OCI-LY1 (cell line): Measurements from ENCODE around the gene KRTAP5-3.

Experiments
- H2AFZ ChIP-seq: fragments of 200-600 bp; sonication (generic), shearing (Covaris generic); 2 replicates; pipeline ENCODE4 v1.6.0; 2014; ENCODE audit warnings: antibody characterized with exemption, mild to moderate bottlenecking, low read length
- H3F3A ChIP-seq: fragments of 200-600 bp; sonication (generic), shearing (Covaris generic); 2 replicates; pipeline ENCODE4 v1.6.0; 2014; ENCODE audit warnings: mild to moderate bottlenecking, antibody characterized with exemption, low read length, moderate library complexity; ENCODE audit not compliant: insufficient read depth
- H3K27ac ChIP-seq: fragments of 200-600 bp; sonication (generic); 2 replicates; pipeline ENCODE4 v1.5.1; 2014; ENCODE audit warnings: low read length, mixed run types, mild to moderate bottlenecking, low read depth; ENCODE audit not compliant: poor library complexity, severe bottlenecking
- H3K27me3 ChIP-seq: fragments of 200-600 bp; sonication (generic); 2 replicates; pipeline ENCODE4 v1.6.0; 2014; ENCODE audit warnings: antibody characterized with exemption, mild to moderate bottlenecking, low read length, moderate library complexity; ENCODE audit not compliant: insufficient read depth
- H3K36me3 ChIP-seq: fragments of 200-600 bp; sonication (generic); 2 replicates; pipeline ENCODE4 v1.6.1; 2014; ENCODE audit warnings: mild to moderate bottlenecking, antibody characterized with exemption, low read length, moderate library complexity, mixed read lengths; ENCODE audit not compliant: insufficient read depth
- H3K4me1 ChIP-seq: fragments of 200-600 bp; sonication (generic); 2 replicates; pipeline ENCODE4 v1.5.1; 2014; ENCODE audit warnings: mild to moderate bottlenecking, low read length, moderate library complexity; ENCODE audit not compliant: insufficient read depth, severe bottlenecking
- H3K4me2 ChIP-seq: fragments of 200-600 bp; sonication (generic), shearing (Covaris generic); 2 replicates; pipeline ENCODE4 v1.6.1; 2014; ENCODE audit warnings: low read length
- H3K4me3 ChIP-seq: fragments of 200-600 bp; sonication (generic); 2 replicates; pipeline ENCODE4 v1.5.1; 2014; ENCODE audit warnings: low read length, low read depth, mild to moderate bottlenecking, mixed read lengths; ENCODE audit not compliant: poor library complexity, severe bottlenecking
- H3K79me2 ChIP-seq: fragments of 200-600 bp; shearing (Covaris generic); 2 replicates; pipeline ENCODE4 v1.6.1; 2016; ENCODE audit warnings: mixed run types, low read length, mixed read lengths; ENCODE audit not compliant: insufficient read depth
- H3K9ac ChIP-seq: fragments of 200-600 bp; sonication (generic), shearing (Covaris generic); 2 replicates; pipeline ENCODE4 v1.6.1; 2014; ENCODE audit warnings: mild to moderate bottlenecking, low read length, mixed read lengths
- H3K9me2 ChIP-seq: fragments of 200-600 bp; sonication (generic), shearing (Covaris generic); 2 replicates; pipeline ENCODE4 v1.6.1; 2014; ENCODE audit warnings: low read depth, mild to moderate bottlenecking, low read length, mixed read lengths
- H3K9me3 ChIP-seq: fragments of 200-600 bp; shearing (Covaris generic); 2 replicates; pipeline ENCODE4 v1.6.1; 2014; ENCODE audit warnings: low read length, mixed read lengths
- H4K20me1 ChIP-seq: fragments of 200-600 bp; sonication (generic), shearing (Covaris generic); 2 replicates; pipeline ENCODE4 v1.6.0; 2016; ENCODE audit warnings: mild to moderate bottlenecking, low read length; ENCODE audit not compliant: insufficient read depth
- EZH2 ChIP-seq: fragments of 200-600 bp; sonication (generic), shearing (Covaris generic); IDR thresholded peaks from 2 replicates; pipeline ENCODE4 v1.8.0; 2017; ENCODE audit warnings: borderline replicate concordance, mixed run types, mild to moderate bottlenecking, antibody characterized with exemption, low read length, moderate library complexity, mixed read lengths
- TF ChIP-seq, protein P1 (sequence below): fragments of 200-600 bp; sonication (generic), shearing (Covaris generic); IDR thresholded peaks from 2 replicates; pipeline ENCODE4 v1.5.1; 2017; ENCODE audit warnings: mild to moderate bottlenecking, antibody characterized with exemption, low read length, moderate library complexity, mixed read lengths

KRTAP5-3 gene

DNA sequence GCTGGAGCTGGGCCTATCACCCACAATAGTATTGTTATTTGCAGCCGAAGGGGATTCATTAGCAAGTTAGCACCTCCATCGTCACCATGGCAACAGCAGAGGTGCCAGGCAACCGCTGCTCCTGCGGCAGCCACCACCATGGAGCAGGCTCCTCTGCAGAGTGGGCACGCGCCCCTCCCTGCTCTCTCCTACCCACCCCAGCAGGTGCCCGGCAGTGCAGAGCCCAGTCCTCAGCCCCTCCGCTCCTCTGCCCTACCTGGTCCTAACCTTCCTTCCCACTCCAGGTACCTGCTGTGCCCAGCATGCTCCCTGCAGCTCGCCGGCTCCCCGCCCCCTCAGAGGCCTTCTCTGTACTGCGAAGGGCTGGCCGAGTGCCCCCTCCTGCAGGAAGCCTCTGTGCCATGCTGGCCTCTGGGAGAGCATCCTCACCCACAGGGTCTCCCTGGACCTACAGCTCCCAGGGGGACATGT, 39.8 kb downstream of the KRTAP5-3 start:
- no peaks in the 10 kb centered on the region for H3K4me1 ChIP-seq
- H3K79me2 ChIP-seq = no peaks in the 10 kb centered on the region
- H3K9ac ChIP-seq = no peak overlapping the region
- no peaks in the 10 kb centered on the region for H3F3A ChIP-seq
- no peaks in the 10 kb centered on the region for H4K20me1 ChIP-seq
- H3K9me2 ChIP-seq = no peaks in the 10 kb centered on the region
- H3K27ac ChIP-seq = no peak overlapping the region
- no peak overlapping the region for H3K4me2 ChIP-seq
- H3K9me3 ChIP-seq = no peaks in the 10 kb centered on the region
- H3K36me3 ChIP-seq = no peaks in the 10 kb centered on the region
- H3K27me3 ChIP-seq = peaks cover 13% of the 10 kb centered on the region; the same call in 1 of the 2 replicates
- no peak overlapping the region for H3K4me3 ChIP-seq
- no peak overlapping the region for H2AFZ ChIP-seq
- TF ChIP-seq, protein P1, sequence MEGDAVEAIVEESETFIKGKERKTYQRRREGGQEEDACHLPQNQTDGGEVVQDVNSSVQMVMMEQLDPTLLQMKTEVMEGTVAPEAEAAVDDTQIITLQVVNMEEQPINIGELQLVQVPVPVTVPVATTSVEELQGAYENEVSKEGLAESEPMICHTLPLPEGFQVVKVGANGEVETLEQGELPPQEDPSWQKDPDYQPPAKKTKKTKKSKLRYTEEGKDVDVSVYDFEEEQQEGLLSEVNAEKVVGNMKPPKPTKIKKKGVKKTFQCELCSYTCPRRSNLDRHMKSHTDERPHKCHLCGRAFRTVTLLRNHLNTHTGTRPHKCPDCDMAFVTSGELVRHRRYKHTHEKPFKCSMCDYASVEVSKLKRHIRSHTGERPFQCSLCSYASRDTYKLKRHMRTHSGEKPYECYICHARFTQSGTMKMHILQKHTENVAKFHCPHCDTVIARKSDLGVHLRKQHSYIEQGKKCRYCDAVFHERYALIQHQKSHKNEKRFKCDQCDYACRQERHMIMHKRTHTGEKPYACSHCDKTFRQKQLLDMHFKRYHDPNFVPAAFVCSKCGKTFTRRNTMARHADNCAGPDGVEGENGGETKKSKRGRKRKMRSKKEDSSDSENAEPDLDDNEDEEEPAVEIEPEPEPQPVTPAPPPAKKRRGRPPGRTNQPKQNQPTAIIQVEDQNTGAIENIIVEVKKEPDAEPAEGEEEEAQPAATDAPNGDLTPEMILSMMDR = no peak
- no peak for TF ChIP-seq EZH2

DNA sequence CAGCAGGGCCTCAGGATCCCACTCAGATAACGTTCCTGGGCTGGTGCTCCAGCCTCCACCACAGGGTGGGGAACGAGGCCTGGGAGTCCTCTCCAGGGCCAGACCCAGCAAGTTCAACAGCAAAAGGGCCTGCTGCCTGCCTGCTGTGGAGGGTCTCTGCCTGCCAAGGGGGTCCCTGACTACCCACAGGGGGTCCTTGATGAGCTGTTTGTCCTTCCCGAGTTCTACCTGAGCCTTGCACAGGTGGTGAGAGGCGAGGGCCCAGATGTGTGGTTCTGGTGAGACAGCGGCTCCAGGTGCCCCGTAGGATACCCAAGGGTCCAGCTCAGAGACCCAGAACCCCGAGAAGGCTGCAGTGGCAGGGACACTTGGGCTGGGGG, 40.6 kb downstream of the KRTAP5-3 start:
- no peak overlapping the region for H3K4me3 ChIP-seq
- no peak overlapping the region for H3K4me2 ChIP-seq
- H3K9me3 ChIP-seq = no peaks in the 10 kb centered on the region
- no peaks in the 10 kb centered on the region for H3K36me3 ChIP-seq
- H3K9ac ChIP-seq = no peak overlapping the region
- no peaks in the 10 kb centered on the region for H4K20me1 ChIP-seq
- H3K4me1 ChIP-seq = no peaks in the 10 kb centered on the region
- H3K27ac ChIP-seq = no peak overlapping the region
- no peaks in the 10 kb centered on the region for H3K9me2 ChIP-seq
- H3F3A ChIP-seq = no peaks in the 10 kb centered on the region
- no peaks in the 10 kb centered on the region for H3K79me2 ChIP-seq
- TF ChIP-seq, protein P1 = no peak
- TF ChIP-seq EZH2 = no peak
- H2AFZ ChIP-seq = no peak overlapping the region
- H3K27me3 ChIP-seq = peaks cover 13% of the 10 kb centered on the region; the same call in 1 of the 2 replicates

DNA sequence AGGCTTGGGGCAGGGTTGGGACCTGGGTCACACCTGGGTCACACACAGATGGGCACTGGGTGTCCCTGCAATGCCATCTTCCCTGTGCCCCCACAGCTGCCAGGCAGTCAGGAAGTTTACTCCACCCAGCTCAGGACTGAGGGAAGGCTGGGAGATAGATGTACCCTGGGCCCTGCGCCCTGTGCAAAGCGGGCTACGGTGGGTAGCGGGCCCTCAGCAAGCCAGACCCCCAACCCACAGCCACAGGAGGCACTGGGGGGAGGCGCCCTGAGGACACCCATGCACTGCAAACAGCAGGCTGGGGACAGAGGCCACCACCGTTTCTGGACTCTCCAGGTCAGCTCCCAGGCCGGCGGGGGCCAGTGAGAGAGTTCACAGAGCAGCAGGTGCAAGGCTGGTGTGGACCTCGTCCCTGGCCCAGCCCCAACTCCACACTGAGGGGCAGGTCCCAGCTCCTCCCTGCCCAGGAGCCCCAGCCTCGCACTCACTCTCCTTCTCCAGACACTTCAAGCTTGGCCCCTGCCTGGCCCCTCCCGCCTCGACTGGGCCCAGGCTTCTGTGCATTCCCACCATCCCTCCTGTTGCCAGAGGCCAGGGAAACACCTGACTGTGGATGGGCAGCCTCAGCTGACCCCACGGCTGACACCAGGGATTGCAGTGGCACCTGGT, 41.1 kb downstream of the KRTAP5-3 start:
- no peaks in the 10 kb centered on the region for H3K9me3 ChIP-seq
- no peaks in the 10 kb centered on the region for H4K20me1 ChIP-seq
- peaks cover 13% of the 10 kb centered on the region; the same call in 1 of the 2 replicates for H3K27me3 ChIP-seq
- no peak overlapping the region for H2AFZ ChIP-seq
- H3K79me2 ChIP-seq = no peaks in the 10 kb centered on the region
- H3K27ac ChIP-seq = no peak overlapping the region
- no peak for TF ChIP-seq EZH2
- TF ChIP-seq, protein P1 = no peak
- no peak overlapping the region for H3K4me3 ChIP-seq
- H3K36me3 ChIP-seq = no peaks in the 10 kb centered on the region
- H3K9ac ChIP-seq = no peak overlapping the region
- no peak overlapping the region for H3K4me2 ChIP-seq
- no peaks in the 10 kb centered on the region for H3K4me1 ChIP-seq
- no peaks in the 10 kb centered on the region for H3F3A ChIP-seq
- H3K9me2 ChIP-seq = no peaks in the 10 kb centered on the region
